Measurements from ENCODE around the gene NELFA. TPM values are rescaled to one million over a fixed set of nuclear protein-coding genes. Genes with fewer than 3 reads are reported as not detected.

Gene NELFA
- total RNA-seq, 2 experiments from 2014 or later: 44.8 to 46.2 TPM

- no peak for DNase-seq
- Mint-ChIP-seq H3K36me3 (peaks cover 44% of the 10 kb centered on the region), H3K4me1 (no peaks in the 10 kb centered on the region), H3K4me3 (no peak overlapping the region), H3K27me3 (no peaks in the 10 kb centered on the region), H3K9me3 (no peaks in the 10 kb centered on the region), H3K27ac (no peak overlapping the region)
Measured at GRCh38 chr4:1956631-1957030, 52.1 kb downstream of the NELFA start.

GRCh38 chr4:1953335-1953734, 55.4 kb downstream of the NELFA start:
- Mint-ChIP-seq H3K27ac (no peak overlapping the region), H3K4me1 (no peaks in the 10 kb centered on the region), H3K4me3 (no peak overlapping the region), H3K27me3 (no peaks in the 10 kb centered on the region), H3K36me3 (peaks cover 23% of the 10 kb centered on the region), H3K9me3 (no peaks in the 10 kb centered on the region)
- no peak for DNase-seq

- H3K4me3 Mint-ChIP-seq: no peak overlapping the region
- no peaks in the 10 kb centered on the region for H3K27me3 Mint-ChIP-seq
- no peak overlapping the region for H3K27ac Mint-ChIP-seq
- no peaks in the 10 kb centered on the region for H3K9me3 Mint-ChIP-seq
- no peak for DNase-seq
- H3K36me3 Mint-ChIP-seq: peaks cover 18% of the 10 kb centered on the region
- H3K4me1 Mint-ChIP-seq: no peaks in the 10 kb centered on the region
Measured at GRCh38 chr4:1952719-1953118, 56.1 kb downstream of the NELFA start.

GRCh38 chr4:1952058-1952700, 56.6 kb downstream of the NELFA start:
- DNase-seq: no peak
- Mint-ChIP-seq H3K4me1 (no peaks in the 10 kb centered on the region), H3K9me3 (no peaks in the 10 kb centered on the region), H3K36me3 (peaks cover 16% of the 10 kb centered on the region), H3K27me3 (no peaks in the 10 kb centered on the region), H3K4me3 (no peak overlapping the region), H3K27ac (no peak overlapping the region)

- Mint-ChIP-seq H3K27ac (no peak overlapping the region), H3K36me3 (peaks cover 11% of the 10 kb centered on the region), H3K9me3 (no peaks in the 10 kb centered on the region), H3K4me3 (no peak overlapping the region), H3K4me1 (no peaks in the 10 kb centered on the region), H3K27me3 (no peaks in the 10 kb centered on the region)
- no peak for DNase-seq
Measured at GRCh38 chr4:1950369-1950768, 58.4 kb downstream of the NELFA start.

- H3K36me3 Mint-ChIP-seq: peaks cover 8% of the 10 kb centered on the region
- no peak overlapping the region for H3K27ac Mint-ChIP-seq
- H3K4me3 Mint-ChIP-seq: no peak overlapping the region
- no peak for DNase-seq
- no peaks in the 10 kb centered on the region for H3K9me3 Mint-ChIP-seq
- H3K4me1 Mint-ChIP-seq: no peaks in the 10 kb centered on the region
- H3K27me3 Mint-ChIP-seq: no peaks in the 10 kb centered on the region
Measured at GRCh38 chr4:1948892-1949436, 59.8 kb downstream of the NELFA start.

- Mint-ChIP-seq H3K27ac (no peak overlapping the region), H3K9me3 (no peaks in the 10 kb centered on the region), H3K4me1 (no peaks in the 10 kb centered on the region), H3K36me3 (peaks cover 12% of the 10 kb centered on the region), H3K27me3 (no peaks in the 10 kb centered on the region), H3K4me3 (no peak overlapping the region)
- DNase-seq: no peak
Measured at GRCh38 chr4:1948232-1948631, 60.5 kb downstream of the NELFA start.

GRCh38 chr4:1945912-1946311, 62.9 kb downstream of the NELFA start:
- Mint-ChIP-seq H3K4me3 (no peak overlapping the region), H3K9me3 (no peaks in the 10 kb centered on the region), H3K27me3 (no peaks in the 10 kb centered on the region), H3K4me1 (no peaks in the 10 kb centered on the region), H3K36me3 (peaks cover 18% of the 10 kb centered on the region), H3K27ac (no peak overlapping the region)
- DNase-seq: no peak

GRCh38 chr4:1945124-1945895, 63.5 kb downstream of the NELFA start:
- Mint-ChIP-seq H3K36me3 (peaks cover 21% of the 10 kb centered on the region), H3K27ac (no peak overlapping the region), H3K9me3 (no peaks in the 10 kb centered on the region)

GRCh38 chr4:1943928-1944327, 64.8 kb downstream of the NELFA start:
- no peak for DNase-seq
- Mint-ChIP-seq H3K27ac (no peak overlapping the region), H3K4me3 (no peak overlapping the region), H3K4me1 (no peaks in the 10 kb centered on the region), H3K9me3 (no peaks in the 10 kb centered on the region), H3K27me3 (no peaks in the 10 kb centered on the region), H3K36me3 (peaks cover 24% of the 10 kb centered on the region)

More at GRCh38 chr4:1945124-1945895, 63.5 kb downstream of the NELFA start:
- no peaks in the 10 kb centered on the region for H3K27me3 Mint-ChIP-seq
- DNase-seq: no peak
- H3K4me3 Mint-ChIP-seq: no peak overlapping the region
- H3K4me1 Mint-ChIP-seq: no peaks in the 10 kb centered on the region

- H3K4me3 Mint-ChIP-seq: no peak overlapping the region
- H3K36me3 Mint-ChIP-seq: peaks cover 24% of the 10 kb centered on the region
Measured at GRCh38 chr4:1940566-1940965, 68.2 kb downstream of the NELFA start.

GRCh38 chr4:1939664-1940509, 68.9 kb downstream of the NELFA start:
- no peak overlapping the region for H3K4me3 Mint-ChIP-seq
- no peaks in the 10 kb centered on the region for H3K27me3 Mint-ChIP-seq
- DNase-seq: no peak
- H3K9me3 Mint-ChIP-seq: no peaks in the 10 kb centered on the region
- H3K4me1 Mint-ChIP-seq: no peaks in the 10 kb centered on the region
- H3K36me3 Mint-ChIP-seq: peaks cover 24% of the 10 kb centered on the region
- H3K27ac Mint-ChIP-seq: no peak overlapping the region

More at GRCh38 chr4:1940566-1940965, 68.2 kb downstream of the NELFA start:
- Mint-ChIP-seq H3K27ac (no peak overlapping the region), H3K4me1 (no peaks in the 10 kb centered on the region), H3K9me3 (no peaks in the 10 kb centered on the region), H3K27me3 (no peaks in the 10 kb centered on the region)
- DNase-seq: no peak

- H3K27ac Mint-ChIP-seq: no peak overlapping the region
- H3K27me3 Mint-ChIP-seq: no peaks in the 10 kb centered on the region
- H3K4me3 Mint-ChIP-seq: no peak overlapping the region
- H3K9me3 Mint-ChIP-seq: no peaks in the 10 kb centered on the region
- no peaks in the 10 kb centered on the region for H3K4me1 Mint-ChIP-seq
- H3K36me3 Mint-ChIP-seq: peaks cover 19% of the 10 kb centered on the region
- no peak for DNase-seq
Measured at GRCh38 chr4:1938027-1938426, 70.7 kb downstream of the NELFA start.

- Mint-ChIP-seq H3K27me3 (no peaks in the 10 kb centered on the region), H3K9me3 (no peaks in the 10 kb centered on the region), H3K36me3 (peaks cover 17% of the 10 kb centered on the region), H3K4me1 (no peaks in the 10 kb centered on the region), H3K27ac (no peak overlapping the region), H3K4me3 (no peak overlapping the region)
- DNase-seq: no peak
Measured at GRCh38 chr4:1937550-1937949, 71.2 kb downstream of the NELFA start.

GRCh38 chr4:1933700-1934099, 75.1 kb downstream of the NELFA start:
- Mint-ChIP-seq H3K4me3 (no peak overlapping the region), H3K27ac (no peak overlapping the region), H3K36me3 (peaks cover 24% of the 10 kb centered on the region), H3K4me1 (no peaks in the 10 kb centered on the region), H3K27me3 (no peaks in the 10 kb centered on the region), H3K9me3 (no peaks in the 10 kb centered on the region)
- DNase-seq: no peak
